GM23248 (cell line): ENCODE results near the gene STAG1. TPM values are rescaled to one million over a fixed set of nuclear protein-coding genes. Genes with fewer than 3 reads are reported as not detected.
"Not testable (repeated sequence)": the region's sequence is repeated elsewhere in the genome, so short reads cannot be mapped to it uniquely, and the experiment has no call there.

Experiments used
- DNase-seq: peaks from one replicate; pipeline ENCODE4 v3.0.0-alpha.2; 2015
- H2AFZ ChIP-seq: fragments of 200-600 bp; sonication (generic); 2 replicates; pipeline ENCODE4 v1.6.1; 2016; ENCODE audit warnings: antibody characterized with exemption
- H3F3A ChIP-seq: fragments of 200-600 bp; sonication (generic); 2 replicates; pipeline ENCODE4 v1.6.1; 2016; ENCODE audit warnings: mild to moderate bottlenecking, antibody characterized with exemption, mixed run types; ENCODE audit not compliant: insufficient read depth
- H3K27ac ChIP-seq: fragments of 200-600 bp; sonication (generic); 2 replicates; pipeline ENCODE4 v1.5.1; 2016; ENCODE audit warnings: mild to moderate bottlenecking
- H3K27me3 ChIP-seq: fragments of 200-600 bp; sonication (generic); replicated peaks from 2 replicates; pipeline ENCODE4 v1.6.1; 2016; ENCODE audit warnings: mild to moderate bottlenecking; ENCODE audit not compliant: insufficient read depth
- H3K36me3 ChIP-seq: fragments of 200-600 bp; sonication (generic); 2 replicates; pipeline ENCODE4 v1.6.1; 2016; ENCODE audit warnings: low read depth, mild to moderate bottlenecking
- H3K4me1 ChIP-seq: fragments of 200-600 bp; sonication (generic); 2 replicates; pipeline ENCODE4 v1.6.1; 2016; ENCODE audit warnings: mild to moderate bottlenecking; ENCODE audit not compliant: insufficient read depth
- H3K4me2 ChIP-seq: fragments of 200-600 bp; sonication (generic); one replicate; pipeline ENCODE4 v1.6.1; 2016; ENCODE audit warnings: mild to moderate bottlenecking; ENCODE audit not compliant: unreplicated experiment
- H3K4me3 ChIP-seq: fragments of 200-600 bp; sonication (generic); 2 replicates; pipeline ENCODE4 v1.5.1; 2016; ENCODE audit warnings: mild to moderate bottlenecking
- H3K79me2 ChIP-seq: fragments of 200-600 bp; sonication (generic); 2 replicates; pipeline ENCODE4 v1.6.1; 2016; ENCODE audit warnings: mild to moderate bottlenecking; ENCODE audit not compliant: insufficient read depth
- H3K9ac ChIP-seq: fragments of 200-600 bp; sonication (generic); 2 replicates; pipeline ENCODE4 v1.6.1; 2016; ENCODE audit warnings: mild to moderate bottlenecking
- H3K9me2 ChIP-seq: fragments of 200-600 bp; sonication (generic); 2 replicates; pipeline ENCODE4 v1.6.1; 2016; ENCODE audit warnings: mixed run types, mild to moderate bottlenecking, moderate library complexity; ENCODE audit not compliant: insufficient read depth
- H3K9me3 ChIP-seq: fragments of 200-600 bp; sonication (generic); one replicate; pipeline ENCODE4 v1.6.1; 2017; ENCODE audit warnings: low read depth
- H4K20me1 ChIP-seq: fragments of 200-600 bp; sonication (generic); 2 replicates; pipeline ENCODE4 v1.6.0; 2016; ENCODE audit not compliant: insufficient read depth
- EZH2 ChIP-seq: fragments of 200-600 bp; sonication (generic); IDR thresholded peaks from 2 replicates; pipeline ENCODE4 v1.6.1; 2018; ENCODE audit warnings: antibody characterized with exemption, mild to moderate bottlenecking; ENCODE audit not compliant: insufficient read depth, poor library complexity, severe bottlenecking
- EZH2phosphoT487 ChIP-seq: fragments of 200-600 bp; sonication (generic); IDR thresholded peaks from 2 replicates; pipeline ENCODE4 v1.6.1; 2018; ENCODE audit warnings: antibody characterized with exemption, moderate library complexity, mild to moderate bottlenecking, low read depth; ENCODE audit not compliant: insufficient read depth
- WGBS, 2 experiments: methylation state at CpG; one replicate each; pipeline ENCODE4 v1.1.6; 2015 to 2017; ENCODE audit warnings: low lambda C conversion rate in 2 of 2, low coverage in 1 of 2; ENCODE audit errors: missing lambda C conversion rate in 2 of 2; 5-methylcytosine and 5-hydroxymethylcytosine counted together
- in situ Hi-C: fragments of 300-500 bp; cut with MboI; formaldehyde crosslinking; loops from 2 replicates; pipeline ENCODE4 v1.15.0; 2020
- polyA plus RNA-seq: library from polyadenylated mRNA; unstranded; fragments of >200 nt; fragmentation: Nextera tagmentation; extraction: Ambion mirVana; gene quantifications from 2 replicates; pipeline ENCODE4 v1.2.1, GENCODE V29; 2016
- total RNA-seq: library from RNA; depleted of rRNA; stranded (reverse); fragments of >200 nt; shearing (Covaris generic); gene quantifications from 2 replicates; pipeline ENCODE4 v1.2.3, GENCODE V29; 2014

Gene STAG1
- total and polyA plus RNA-seq, 2 experiments from 2014 or later = 21.1 to 39.7 TPM

GRCh38 chr3:136650461-136650860, 101.7 kb downstream of the STAG1 start:
- Histone ChIP-seq H3K9ac (no peak overlapping the region), H3K9me3 (no peaks in the 10 kb centered on the region), H3K9me2 (no peaks in the 10 kb centered on the region), H3K36me3 (0 out of 2 replicates have a peak, but pooled peaks cover 12% of the 10 kb centered on the region), H3K4me1 (no peaks in the 10 kb centered on the region), H3K27ac (no peak overlapping the region), H2AFZ (no peak overlapping the region), H3K4me3 (no peak overlapping the region), H3K79me2 (peaks cover 100% of the 10 kb centered on the region), H3K27me3 (no peaks in the 10 kb centered on the region), H4K20me1 (peaks cover 4% of the 10 kb centered on the region), H3K4me2 (no peak overlapping the region), H3F3A (no peaks in the 10 kb centered on the region)
- DNase-seq = no peak
- TF ChIP-seq EZH2 (no peak), EZH2phosphoT487 (no peak)
- WGBS, 2 experiments = 71 to 74% methylated on average over 2 of the region's 2 CpGs
- in situ Hi-C loops = no loop called here

GRCh38 chr3:136645915-136646314, 106.3 kb downstream of the STAG1 start:
- no peak overlapping the region for H3K4me2 ChIP-seq
- no peaks in the 10 kb centered on the region for H3K4me1 ChIP-seq
- no peaks in the 10 kb centered on the region for H3K9me2 ChIP-seq
- no peaks in the 10 kb centered on the region for H3K27me3 ChIP-seq
- H3K36me3 ChIP-seq = no peaks in the 10 kb centered on the region
- no peaks in the 10 kb centered on the region for H3K9me3 ChIP-seq
- in situ Hi-C loops = no loop called here
- H3F3A ChIP-seq = no peaks in the 10 kb centered on the region
- WGBS, 2 experiments = 97 to 100% methylated on average over 2 of the region's 2 CpGs
- DNase-seq = no peak
- peaks cover 100% of the 10 kb centered on the region for H3K79me2 ChIP-seq
- H3K4me3 ChIP-seq = no peak overlapping the region
- TF ChIP-seq EZH2phosphoT487 (no peak), EZH2 (no peak)
- no peak overlapping the region for H2AFZ ChIP-seq
- H4K20me1 ChIP-seq = no peaks in the 10 kb centered on the region; the same call in 1 of the 2 replicates
- no peak overlapping the region for H3K9ac ChIP-seq
- H3K27ac ChIP-seq = no peak overlapping the region

- Histone ChIP-seq H3K36me3 (no peaks in the 10 kb centered on the region), H3K4me3 (no peak overlapping the region), H4K20me1 (no peaks in the 10 kb centered on the region; the same call in 1 of the 2 replicates), H3K9me3 (no peaks in the 10 kb centered on the region), H3K27me3 (no peaks in the 10 kb centered on the region), H3F3A (no peaks in the 10 kb centered on the region), H3K4me1 (no peaks in the 10 kb centered on the region), H3K9ac (no peak overlapping the region), H3K27ac (no peak overlapping the region), H3K4me2 (no peak overlapping the region), H2AFZ (no peak overlapping the region), H3K79me2 (peaks cover 100% of the 10 kb centered on the region), H3K9me2 (no peaks in the 10 kb centered on the region)
- TF ChIP-seq EZH2 (no peak), EZH2phosphoT487 (no peak)
- WGBS, 2 experiments = 49 to 50% methylated on average over 1 of the region's 1 CpG
- DNase-seq = no peak
- in situ Hi-C loops = no loop called here
Observed at GRCh38 chr3:136644212-136644611, 108.0 kb downstream of the STAG1 start.

GRCh38 chr3:136643380-136643779, 108.8 kb downstream of the STAG1 start:
- H2AFZ ChIP-seq, in situ Hi-C loops, H3K4me3 ChIP-seq, H4K20me1 ChIP-seq, DNase-seq, H3K36me3 ChIP-seq, H3K9me2 ChIP-seq, H3F3A ChIP-seq, H3K27ac ChIP-seq, H3K4me2 ChIP-seq, H3K27me3 ChIP-seq, H3K9ac ChIP-seq, H3K9me3 ChIP-seq, H3K4me1 ChIP-seq: not testable (repeated sequence)
- 87 to 95% methylated on average over 2 of the region's 2 CpGs for WGBS, 2 experiments
- H3K79me2 ChIP-seq = peaks cover 100% of the 10 kb centered on the region

GRCh38 chr3:136642711-136643110, 109.5 kb downstream of the STAG1 start:
- H3K4me1 ChIP-seq = no peaks in the 10 kb centered on the region
- no peak overlapping the region for H3K27ac ChIP-seq
- DNase-seq = no peak
- H3K79me2 ChIP-seq = peaks cover 100% of the 10 kb centered on the region
- H3K27me3 ChIP-seq = no peaks in the 10 kb centered on the region
- WGBS, 2 experiments = 100% methylated on average over 1 of the region's 1 CpG
- no peaks in the 10 kb centered on the region for H3K9me3 ChIP-seq
- no peak overlapping the region for H3K4me3 ChIP-seq
- in situ Hi-C loops = no loop called here
- no peaks in the 10 kb centered on the region for H3F3A ChIP-seq
- H2AFZ ChIP-seq = no peak overlapping the region
- H4K20me1 ChIP-seq = no peaks in the 10 kb centered on the region; the same call in 1 of the 2 replicates
- H3K36me3 ChIP-seq = no peaks in the 10 kb centered on the region
- H3K4me2 ChIP-seq = no peak overlapping the region
- no peak overlapping the region for H3K9ac ChIP-seq
- no peaks in the 10 kb centered on the region for H3K9me2 ChIP-seq
- TF ChIP-seq EZH2 = no peak
- no peak for TF ChIP-seq EZH2phosphoT487
